Measurements from ENCODE around the gene SEC22A.
A peak's percentile ranks its signal among the peaks of the same experiment; 100 is the strongest.

SEC22A gene

DNA sequence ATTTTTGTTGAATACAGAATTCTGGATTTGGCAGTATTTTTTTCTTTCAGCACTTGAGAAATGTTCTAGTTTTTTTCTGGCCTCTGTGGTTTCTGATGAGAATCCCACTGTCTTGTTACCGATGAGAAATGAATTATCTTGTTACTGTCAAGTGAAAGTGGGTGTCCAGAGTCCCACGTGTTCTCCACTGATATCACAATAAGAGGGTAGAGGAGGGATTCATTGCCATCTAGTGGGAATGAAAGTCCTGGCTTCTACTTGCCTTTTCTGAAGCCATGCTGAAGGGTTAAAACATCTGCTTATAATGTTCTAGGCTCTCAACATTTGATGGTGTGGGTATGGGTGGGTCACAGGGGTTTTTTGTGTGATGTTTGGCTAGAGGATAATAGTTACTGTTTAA is 66.1 kb downstream of the SEC22A start:
- no peak for DNase-seq (ENCODE audit: low read depth)

DNA sequence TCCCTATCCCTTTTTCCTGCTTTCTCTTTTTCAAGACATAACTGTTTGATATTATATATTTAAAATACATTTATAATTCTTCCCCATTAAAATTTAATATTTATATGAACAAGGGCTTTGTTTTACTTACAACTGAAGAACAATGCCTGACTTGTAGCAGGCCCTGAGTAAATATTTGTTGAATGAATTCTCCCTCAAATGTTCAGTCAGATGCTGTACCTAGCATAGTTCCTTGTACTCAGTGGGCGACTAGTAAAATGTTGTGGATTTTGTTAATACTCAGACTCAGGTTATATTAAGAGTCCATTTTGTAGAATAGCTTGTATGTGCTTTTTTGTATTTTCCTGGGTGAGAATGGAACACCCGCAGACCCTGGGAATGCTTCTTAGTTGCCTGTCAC is 69.1 kb downstream of the SEC22A start:
- DNase-seq (ENCODE audit: low read depth), result no peak

DNA sequence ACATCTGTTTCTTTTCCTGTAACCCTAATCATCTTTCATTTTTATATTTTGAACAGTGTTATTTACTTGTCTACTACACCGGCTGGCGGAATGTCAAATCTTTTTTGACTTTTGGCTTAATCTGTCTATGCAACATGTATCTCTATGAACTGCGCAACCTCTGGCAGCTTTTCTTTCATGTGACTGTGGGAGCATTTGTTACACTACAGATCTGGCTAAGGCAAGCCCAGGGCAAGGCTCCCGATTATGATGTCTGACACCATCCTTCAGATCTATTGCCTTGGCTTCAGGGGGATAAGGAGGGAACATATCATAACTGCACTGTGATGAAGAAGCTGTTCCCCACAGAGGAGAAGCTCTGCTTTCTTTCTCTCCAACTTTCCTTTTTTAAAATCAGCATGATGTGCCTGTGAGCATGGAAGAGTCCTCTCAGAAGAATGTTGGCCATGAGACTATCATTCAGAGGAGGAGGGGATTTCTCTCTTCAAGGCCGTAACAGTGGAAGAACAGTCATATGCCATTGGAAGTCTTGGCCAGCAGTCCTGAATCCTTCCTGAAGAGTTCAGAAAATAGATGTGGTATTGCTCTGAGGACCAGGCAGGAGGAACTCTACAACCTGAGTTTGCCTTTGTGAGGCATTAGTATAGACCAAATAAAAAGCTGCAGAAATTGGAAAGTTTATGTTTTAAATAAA is 69.9 kb downstream of the SEC22A start:
- DNase-seq (ENCODE audit: low read depth), result no peak

DNA sequence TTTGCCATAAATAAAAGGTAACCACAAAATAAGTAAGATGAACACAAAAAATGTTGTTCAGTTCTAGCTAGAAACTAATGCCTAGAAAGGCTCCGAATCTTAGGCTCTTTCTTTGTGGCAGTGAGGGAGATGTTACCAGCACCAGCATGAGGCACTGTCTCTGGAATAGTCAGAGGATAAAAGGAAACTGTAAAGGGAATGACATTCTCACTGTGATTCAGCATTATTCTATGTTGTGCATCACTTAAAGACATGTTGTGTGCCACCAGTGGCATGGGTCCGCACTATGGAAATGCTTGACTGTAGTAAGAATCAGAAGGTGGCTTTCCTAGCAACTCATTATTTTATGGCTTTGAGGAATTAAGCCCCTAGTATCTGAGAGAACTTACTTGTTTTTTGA is 70.8 kb downstream of the SEC22A start:
- no peak for DNase-seq (ENCODE audit: low read depth)

DNA sequence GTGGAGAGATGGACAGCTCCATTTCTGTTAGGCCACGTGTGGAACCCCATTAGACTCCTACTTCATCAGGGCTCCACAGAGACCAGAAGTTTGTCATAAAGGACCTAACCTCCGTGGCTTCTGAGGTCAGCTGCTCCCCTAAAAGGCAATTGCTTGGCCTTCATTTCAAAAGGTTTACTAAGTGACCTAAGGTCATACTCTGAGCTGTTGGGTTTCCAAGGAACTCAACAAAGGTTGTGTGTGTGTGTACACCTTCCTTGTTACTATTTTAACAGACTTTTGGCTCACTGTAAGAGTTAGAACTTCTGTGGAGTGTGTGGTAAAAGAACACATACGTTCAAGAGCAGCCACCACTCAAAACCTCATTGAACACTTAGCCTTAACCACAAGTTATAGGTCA is 73.9 kb downstream of the SEC22A start:
- no peak for DNase-seq (ENCODE audit: low read depth)

DNA sequence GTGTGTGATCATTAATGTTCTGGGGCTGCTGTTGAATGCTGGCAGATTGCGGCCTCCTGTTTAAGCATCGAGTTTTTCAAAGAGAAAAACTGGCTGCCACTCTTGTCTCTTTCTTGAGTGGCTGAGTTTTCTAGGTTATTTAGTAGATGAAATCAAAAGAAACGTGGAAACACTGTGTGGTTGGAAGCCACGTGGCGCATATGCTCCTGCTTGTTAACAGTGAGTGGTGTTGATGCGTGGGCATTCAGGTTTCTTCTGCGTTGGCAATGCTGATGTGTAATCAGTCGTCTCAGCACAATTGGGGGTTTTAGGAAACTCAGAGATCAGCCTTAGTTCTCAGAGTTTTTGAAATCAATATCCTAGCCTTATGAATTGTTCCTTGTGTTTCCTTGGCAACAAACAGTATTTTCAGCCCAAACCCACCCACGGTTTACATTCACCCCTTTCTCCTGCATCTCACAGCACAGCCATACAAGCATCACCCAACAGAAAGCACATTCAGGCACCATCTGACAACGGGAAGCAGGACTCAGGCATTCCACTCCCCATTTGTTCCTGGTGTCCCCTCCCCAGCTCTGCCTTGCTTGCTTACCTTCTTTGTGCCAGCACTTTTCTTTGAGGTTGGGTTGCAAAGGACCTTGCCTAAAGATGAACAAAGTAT is 74.7 kb downstream of the SEC22A start:
- DNase-seq (ENCODE audit: low read depth), result no peak

DNA sequence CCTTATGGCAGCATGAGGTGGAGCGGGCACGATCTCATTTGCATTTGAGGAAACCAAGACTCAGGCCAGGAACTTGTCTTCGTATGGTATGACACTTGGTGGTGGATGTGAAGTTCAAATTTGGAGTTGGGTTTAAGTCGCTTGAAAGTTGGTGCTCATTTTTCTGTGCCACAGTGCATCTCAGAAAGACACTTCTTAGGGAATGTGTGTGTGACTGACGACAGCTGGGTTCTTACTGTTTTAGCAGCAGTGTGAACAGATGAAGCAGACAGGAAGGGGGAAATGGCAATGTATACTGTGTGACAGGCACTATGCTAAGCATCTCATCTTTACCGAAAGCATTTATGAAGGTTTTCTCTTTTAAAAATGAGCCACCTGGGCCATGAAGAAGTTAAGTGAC is 75.4 kb downstream of the SEC22A start:
- no peak for DNase-seq (ENCODE audit: low read depth)

DNA sequence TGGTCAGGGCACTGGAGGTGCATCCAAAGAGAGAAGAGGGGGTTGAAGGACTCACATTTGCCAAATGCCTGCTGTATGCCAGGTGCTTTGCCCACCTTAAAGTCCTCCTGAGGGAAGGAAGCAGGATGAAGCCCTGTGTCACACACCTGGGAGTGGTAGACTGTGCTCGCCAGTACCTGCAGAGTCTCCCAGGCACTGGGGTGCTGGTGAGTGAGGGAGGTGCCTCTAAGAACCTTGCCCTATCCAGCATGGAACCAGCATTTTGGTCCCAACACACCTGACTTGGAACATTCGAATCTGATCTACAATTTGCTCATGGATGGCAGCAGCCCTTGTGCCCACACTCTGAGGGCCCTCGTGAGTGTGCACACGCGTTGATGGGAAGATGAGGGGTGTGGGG is 76.7 kb downstream of the SEC22A start:
- DNase-seq (ENCODE audit: low read depth), result no peak

DNA sequence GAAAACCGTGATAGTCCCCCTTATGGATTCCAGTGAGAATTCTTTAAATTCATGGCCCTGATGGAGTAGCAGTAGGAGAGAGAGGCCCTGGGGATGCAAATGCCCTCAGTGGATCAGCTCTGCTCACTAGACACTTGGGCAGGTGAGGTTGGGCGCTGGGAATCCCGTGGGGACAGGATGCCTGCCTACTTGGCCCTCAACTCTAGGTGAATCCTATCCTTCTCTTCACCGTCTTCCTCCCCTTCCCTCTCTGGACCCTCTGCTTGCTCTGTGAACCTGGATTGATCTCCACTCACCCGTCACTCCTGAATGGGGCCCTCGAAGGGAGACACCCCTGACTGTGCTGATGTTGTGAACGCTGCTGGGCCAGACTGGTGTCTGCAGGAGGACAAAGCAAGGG is 77.4 kb downstream of the SEC22A start:
- DNase-seq (ENCODE audit: low read depth), result no peak

DNA sequence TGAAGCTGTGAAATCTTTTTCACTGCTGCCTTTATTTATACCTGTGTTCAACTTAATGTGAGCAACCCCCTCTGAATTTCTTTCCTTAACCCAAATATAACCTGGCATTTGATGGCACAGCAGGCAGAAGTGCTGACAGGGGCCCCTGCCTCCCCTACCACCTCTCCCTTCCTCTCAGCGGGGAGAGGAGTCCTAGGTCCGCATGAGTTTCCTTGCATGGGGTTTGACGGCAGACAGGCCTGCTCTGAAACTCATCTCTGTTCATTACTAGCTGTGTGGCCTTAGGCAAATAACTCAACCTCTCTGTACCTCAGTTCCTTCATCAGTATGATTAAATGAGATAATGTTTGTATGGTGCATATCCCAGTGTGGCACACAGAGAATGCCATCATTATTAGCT is 79.7 kb downstream of the SEC22A start:
- no peak for DNase-seq (ENCODE audit: low read depth)

DNA sequence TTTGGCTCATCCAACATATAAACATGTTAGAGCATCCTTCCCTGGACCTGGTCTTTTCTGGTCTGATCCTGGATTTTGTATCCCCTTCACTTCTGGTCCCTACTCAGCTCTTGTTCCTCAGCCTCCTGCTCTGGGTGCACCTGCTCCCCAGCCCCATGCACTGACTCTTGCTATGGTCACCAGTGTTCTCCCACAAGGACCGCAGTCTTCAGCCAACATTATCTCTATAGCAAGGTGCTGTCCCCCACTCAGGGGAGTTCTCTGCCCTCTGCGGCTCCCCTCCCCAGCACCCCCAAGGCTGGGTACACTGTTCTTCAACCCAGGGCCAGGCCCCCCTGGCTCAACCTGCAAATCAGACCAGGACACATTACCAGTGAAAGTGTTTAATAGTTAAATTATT is 80.2 kb downstream of the SEC22A start:
- DNase-seq (ENCODE audit: low read depth), result no peak

DNA sequence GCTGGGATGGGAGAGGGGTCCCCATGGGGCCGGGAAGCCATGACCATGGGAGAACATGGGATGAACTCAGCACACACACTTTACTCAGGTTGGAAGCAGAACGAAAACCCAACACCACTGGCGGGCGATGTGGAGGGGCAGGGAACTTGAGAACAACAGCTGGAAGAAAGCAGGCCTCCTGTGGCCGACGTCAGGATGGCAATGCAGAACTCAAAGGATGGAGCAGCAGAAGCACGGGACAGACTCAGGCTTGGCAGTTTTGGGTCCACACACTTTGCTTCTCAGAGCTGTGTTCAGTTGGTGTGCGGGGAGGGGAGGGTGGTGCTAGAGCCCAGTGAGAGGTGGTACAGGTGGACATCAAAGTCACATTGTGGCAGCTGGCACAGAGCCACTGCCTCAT is 80.7 kb downstream of the SEC22A start:
- no peak for DNase-seq (ENCODE audit: low read depth)

DNA sequence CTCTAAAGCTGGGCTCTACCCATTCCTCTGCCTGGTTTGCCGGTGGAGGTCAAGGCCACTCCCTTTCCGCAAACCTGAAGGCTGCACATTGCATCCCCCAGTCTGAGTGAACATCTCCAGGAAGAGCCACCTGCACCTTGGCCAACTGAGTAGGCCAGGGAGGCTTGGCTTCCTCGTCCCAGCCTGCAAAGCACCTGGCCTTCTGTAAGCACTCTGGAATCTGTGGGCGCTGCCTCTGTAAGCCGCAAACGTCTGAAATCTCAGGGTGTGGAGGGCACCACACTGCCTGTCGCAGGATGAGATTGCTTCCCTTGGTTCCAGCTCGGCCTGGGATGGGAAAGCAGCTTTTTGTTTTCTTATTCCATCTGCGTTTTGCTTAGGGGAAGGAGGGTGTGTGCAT is 81.3 kb downstream of the SEC22A start:
- DNase-seq (ENCODE audit: low read depth), result no peak

DNA sequence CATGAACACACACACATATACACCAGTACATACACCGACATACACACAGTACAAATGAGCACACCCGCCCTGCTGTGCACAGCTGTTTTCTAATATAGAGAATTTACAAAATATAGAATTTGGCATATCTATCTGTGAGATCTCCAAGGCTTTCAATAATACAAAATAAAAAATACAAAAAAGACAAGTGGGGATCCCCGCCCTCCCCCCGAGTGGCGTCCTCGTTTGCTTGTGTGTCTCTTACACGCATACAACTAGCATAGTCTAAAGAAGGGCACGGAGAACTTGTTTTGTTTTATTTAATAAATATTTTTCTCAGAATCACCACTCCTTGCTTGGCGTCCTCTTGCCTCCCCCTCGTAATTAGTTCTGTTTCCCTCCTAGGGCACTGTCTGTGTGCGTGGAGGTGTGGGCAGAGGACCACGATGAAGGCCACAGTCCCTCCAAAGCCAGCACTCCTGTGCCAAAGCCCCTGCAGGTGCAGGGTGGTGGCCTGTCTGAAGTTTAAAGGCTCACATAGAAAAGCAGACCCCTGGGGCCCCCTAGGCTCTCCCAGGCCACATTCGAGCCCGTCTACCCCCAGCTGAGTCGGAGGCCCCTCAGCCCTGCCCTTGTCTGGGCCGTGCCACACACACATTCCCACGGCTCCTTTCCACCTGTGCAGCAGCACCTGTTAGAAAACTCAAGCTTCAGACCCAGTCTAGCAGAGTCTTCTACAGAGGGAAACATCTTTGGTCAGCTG is 82.1 kb downstream of the SEC22A start:
- DNase-seq (ENCODE audit: low read depth), result no peak

DNA sequence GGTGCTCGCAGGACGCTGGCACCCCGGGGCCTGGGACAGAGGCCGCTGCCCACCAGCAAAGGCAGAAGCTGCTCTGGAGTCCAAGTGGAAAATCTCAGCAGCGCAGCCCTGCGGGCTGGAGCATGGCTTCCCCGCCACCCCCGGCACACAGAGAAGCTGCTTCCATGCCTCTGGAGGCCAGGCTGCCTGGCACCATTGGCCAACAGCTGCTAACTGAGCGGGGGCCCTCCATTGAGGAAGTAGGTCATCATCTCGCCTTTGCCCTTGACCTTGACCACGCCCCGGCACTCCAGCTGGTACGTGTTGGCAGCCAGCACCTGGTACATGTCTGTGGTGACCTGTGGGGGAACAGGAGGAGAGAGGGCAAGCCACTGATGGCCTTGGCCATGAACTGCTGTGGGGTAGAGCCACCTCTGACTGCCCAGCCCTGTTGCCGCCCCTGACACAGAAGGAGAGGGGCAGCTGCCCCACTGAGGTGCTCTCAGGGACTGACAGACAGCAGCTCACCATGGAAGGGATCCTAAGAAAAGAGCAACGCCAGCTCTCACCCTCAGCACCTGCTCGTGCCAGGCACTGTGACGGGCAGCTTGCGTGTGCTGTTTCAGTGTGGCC is 82.8 kb downstream of the SEC22A start:
- DNase-seq (ENCODE audit: low read depth), result no peak

DNA sequence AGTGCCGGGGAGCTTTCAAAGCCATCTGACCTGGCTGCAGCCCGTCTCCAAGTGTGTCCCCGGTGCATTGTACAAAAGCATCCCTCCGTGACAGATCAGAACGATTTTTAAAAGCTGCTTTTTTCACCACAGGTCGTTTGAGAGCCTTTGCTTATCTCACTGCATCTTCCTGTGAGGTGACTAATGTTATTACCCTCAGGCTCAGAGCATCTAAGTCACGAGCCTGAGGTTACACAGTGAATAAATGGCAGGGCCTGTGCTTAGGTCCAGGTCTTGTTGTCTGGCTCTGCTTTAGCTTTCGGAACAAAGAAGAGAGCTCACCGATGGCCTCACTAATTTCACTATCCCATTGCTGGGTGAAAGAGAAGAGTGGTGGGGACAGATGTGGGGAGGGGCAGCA is 83.3 kb downstream of the SEC22A start:
- no peak for DNase-seq (ENCODE audit: low read depth)

DNA sequence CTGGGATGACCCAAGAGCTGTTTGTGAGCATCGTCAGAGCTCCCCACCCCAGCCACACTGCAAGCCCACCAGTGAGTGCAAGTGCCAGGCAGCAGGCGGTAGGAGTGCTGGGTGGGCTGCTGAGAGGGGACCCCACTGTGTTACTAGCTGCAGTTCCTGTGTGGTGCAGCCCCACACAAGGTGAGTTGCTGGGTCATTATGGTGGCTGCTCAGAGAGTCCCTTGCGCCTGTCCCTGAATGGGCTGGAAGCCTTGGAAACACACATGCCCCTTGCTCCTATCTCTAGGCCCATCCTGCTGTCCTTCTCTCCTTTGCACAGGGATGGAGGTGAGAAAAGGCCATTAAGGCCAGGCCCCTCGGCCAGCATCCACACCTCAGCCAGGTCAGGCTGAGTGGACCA is 83.7 kb downstream of the SEC22A start:
- DNase-seq (ENCODE audit: low read depth), result no peak

DNA sequence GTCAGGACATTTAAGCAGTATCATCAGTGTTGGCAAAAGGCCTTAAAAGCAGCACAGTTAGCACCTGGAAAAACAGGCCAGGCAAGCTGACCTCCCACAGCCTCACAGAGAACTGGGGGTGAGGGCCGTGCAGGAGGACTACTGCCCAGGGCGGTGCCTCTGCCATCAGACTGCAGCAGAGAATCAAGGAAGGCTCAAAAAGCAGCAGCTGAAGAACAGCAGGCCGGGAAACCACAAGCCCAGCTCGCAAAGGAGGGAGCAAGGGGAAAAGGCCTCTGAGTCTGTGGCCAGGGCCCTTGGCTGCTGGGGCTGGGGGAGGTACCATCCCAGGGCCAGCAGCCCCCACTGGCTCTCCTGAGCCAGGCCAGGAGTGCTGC is 84.2 kb downstream of the SEC22A start:
- no peak for DNase-seq (ENCODE audit: low read depth)

DNA sequence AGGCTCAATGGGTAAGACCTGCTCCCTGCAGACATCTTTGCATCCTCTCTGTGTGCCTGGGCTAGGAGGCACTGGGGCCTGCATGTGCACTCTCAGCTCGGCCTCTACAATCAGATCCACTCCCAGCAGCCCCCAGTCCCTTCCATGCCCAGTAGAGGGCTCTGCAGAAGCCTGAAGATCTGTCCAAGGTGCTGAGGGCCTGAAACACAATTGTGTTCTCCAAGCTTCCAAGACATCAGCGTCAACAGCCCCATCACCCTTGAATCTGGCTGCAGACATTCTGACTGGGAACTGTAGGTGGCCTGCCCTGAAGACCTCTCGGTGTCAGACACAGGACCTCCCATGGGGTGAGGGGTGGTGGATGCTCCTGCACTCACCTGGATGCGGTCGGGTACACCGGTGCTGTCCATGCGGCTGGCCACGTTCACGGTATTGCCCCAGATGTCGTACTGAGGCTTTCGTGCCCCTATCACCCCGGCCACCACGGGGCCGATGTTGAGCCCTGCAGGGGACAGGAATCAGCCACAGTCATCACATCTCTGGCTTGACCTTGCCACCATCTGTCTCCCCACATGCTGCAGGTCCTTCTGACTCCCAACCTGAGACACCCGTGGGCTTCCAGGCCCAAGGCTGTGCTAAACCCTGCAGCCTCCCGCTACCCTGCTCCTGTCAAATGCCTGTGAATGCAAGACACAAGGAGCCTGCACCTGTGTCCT is 84.7 kb downstream of the SEC22A start:
- DNase-seq (ENCODE audit: low read depth), result peak; percentile 11

DNA sequence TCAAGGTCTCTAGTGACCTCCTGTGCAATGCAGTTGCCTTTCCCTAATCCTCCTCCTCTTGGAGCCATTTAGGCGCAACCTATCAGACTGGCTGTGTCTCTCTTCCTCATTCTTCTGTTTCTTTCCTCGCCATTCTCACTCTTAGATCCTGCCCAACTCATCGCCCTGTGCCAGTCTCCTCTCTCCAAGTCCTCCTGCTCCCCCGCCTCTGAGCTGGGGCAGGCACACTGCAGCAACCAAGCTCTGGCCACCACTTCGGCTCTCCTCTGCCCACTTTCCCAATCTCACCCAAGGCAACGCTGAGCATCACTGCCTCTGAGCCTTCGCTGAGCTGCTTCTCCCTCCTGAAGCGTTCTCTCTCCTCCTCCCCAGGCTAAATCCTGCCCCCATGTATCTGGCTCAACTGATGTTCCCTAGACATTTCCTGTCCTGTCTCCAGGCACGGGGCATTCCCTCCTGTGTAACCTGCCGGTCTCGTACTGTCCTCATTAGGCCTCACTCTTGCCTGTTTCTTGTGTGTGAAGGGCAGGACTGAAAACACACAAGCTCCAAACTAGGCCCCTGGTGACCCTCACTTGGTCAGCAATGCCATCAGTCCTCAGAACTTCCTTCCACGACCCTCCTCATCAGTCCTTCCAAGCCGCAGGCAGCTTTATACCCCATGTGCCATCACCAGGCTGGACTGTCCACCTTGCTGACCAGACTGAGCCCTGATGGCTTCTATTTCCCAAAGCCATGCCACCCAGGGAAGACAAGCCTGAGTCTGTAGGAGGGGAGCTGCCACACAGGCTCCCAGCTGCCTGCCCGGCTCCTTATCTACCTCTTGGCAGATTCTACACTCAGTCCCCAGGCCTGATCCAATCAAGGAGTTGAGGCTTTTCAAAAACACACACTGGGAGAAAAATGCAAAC is 85.6 kb downstream of the SEC22A start:
- no peak for DNase-seq (ENCODE audit: low read depth)

DNA sequence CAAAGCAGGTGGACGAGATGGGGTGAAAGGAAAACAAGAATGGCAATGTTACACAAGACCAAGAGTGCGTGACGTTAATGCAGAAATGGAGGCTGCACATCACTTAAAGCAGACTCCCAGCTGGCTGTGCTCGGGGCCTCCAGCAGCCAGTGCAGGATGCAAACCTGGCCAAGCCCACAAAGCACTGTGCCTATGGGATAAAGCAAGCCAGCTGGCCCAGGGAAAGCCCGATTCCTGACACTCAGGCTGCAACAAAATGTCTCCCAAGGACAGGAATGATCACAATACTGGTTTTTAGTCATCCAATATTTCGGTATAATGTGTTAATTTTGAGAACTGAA is 86.2 kb downstream of the SEC22A start:
- no peak for DNase-seq (ENCODE audit: low read depth)
